Stromal cell of bone marrow (primary cell): ENCODE data around the gene AWAT2.

Source experiments
- DNase-seq: peaks from one replicate; pipeline ENCODE4 v3.0.0-alpha.2; 2012; ENCODE audit warnings: low read depth

The AWAT2 gene

GRCh38 chrX:70042399-70043371, 7.1 kb downstream of the AWAT2 start:
- DNase-seq, result no peak

- DNase-seq, result no peak
Measured at GRCh38 chrX:70041993-70042392, 7.7 kb downstream of the AWAT2 start.

- no peak for DNase-seq
Measured at GRCh38 chrX:70039758-70040157, 10.0 kb downstream of the AWAT2 start.

GRCh38 chrX:70038951-70039350, 10.8 kb downstream of the AWAT2 start:
- DNase-seq, result no peak

- no peak for DNase-seq
Measured at GRCh38 chrX:70038515-70038914, 11.2 kb downstream of the AWAT2 start.

- no peak for DNase-seq
Measured at GRCh38 chrX:70034646-70035045, 15.1 kb downstream of the AWAT2 start.

- DNase-seq, result no peak
Measured at GRCh38 chrX:70033348-70034051, 16.2 kb downstream of the AWAT2 start.

GRCh38 chrX:70032792-70033191, 16.9 kb downstream of the AWAT2 start:
- no peak for DNase-seq

GRCh38 chrX:70030301-70030767, 19.4 kb downstream of the AWAT2 start:
- peak; percentile 36 for DNase-seq

GRCh38 chrX:70029863-70030262, 19.9 kb downstream of the AWAT2 start:
- DNase-seq, result no peak

- DNase-seq, result no peak
Measured at GRCh38 chrX:70026851-70027200, 22.9 kb downstream of the AWAT2 start.

GRCh38 chrX:70026112-70026850, 23.5 kb downstream of the AWAT2 start:
- DNase-seq, result no peak

- peak; percentile 18 for DNase-seq
Measured at GRCh38 chrX:70025464-70025863, 24.3 kb downstream of the AWAT2 start.

- no peak for DNase-seq
Measured at GRCh38 chrX:70022616-70023015, 27.1 kb downstream of the AWAT2 start.

- DNase-seq, result no peak
Measured at GRCh38 chrX:70016513-70016912, 33.2 kb downstream of the AWAT2 start.

GRCh38 chrX:70013466-70014381, 36.0 kb downstream of the AWAT2 start:
- DNase-seq, result no peak

- DNase-seq, result no peak
Measured at GRCh38 chrX:70012756-70013155, 37.0 kb downstream of the AWAT2 start.

GRCh38 chrX:70009970-70010369, 39.8 kb downstream of the AWAT2 start:
- no peak for DNase-seq

GRCh38 chrX:70009049-70009448, 40.7 kb downstream of the AWAT2 start:
- DNase-seq, result no peak

- no peak for DNase-seq
Measured at GRCh38 chrX:70007946-70008345, 41.8 kb downstream of the AWAT2 start.

- no peak for DNase-seq
Measured at GRCh38 chrX:70001708-70002341, 47.9 kb downstream of the AWAT2 start.
